ENCODE measurements around the gene TARBP2. TPM values are rescaled to one million over a fixed set of nuclear protein-coding genes. Genes with fewer than 3 reads are reported as not detected.

The TARBP2 gene
- total RNA-seq, 1 donor from 2014 or later: 32.9 TPM

- Histone ChIP-seq H3K9me3 (no peaks in the 10 kb centered on the region), H3K36me3 (peaks cover 2 to 16% of the 10 kb centered on the region in 2 donors), H3K4me3 (peak overlapping the region in 1 of 2 donors; percentile 69), H3K27ac (peak overlapping the region; percentile 94 to 98), H3K4me1 (peaks cover 31 to 49% of the 10 kb centered on the region in 2 donors), H3K27me3 (no peaks in the 10 kb centered on the region)
- intact Hi-C loops (cut with DNase I): loop anchor here (2.0 to 5.0 kb wide), 2 partner anchors 150 to 456 kb away; no protein-coding TSS in a partner anchor
- no peak for TF ChIP-seq CTCF (IDR thresholded peaks at IDR 0.05)
- DNase-seq (ENCODE audit: low spot score in 2 of 2): peak in 1 of 2 donors; percentile 61
Measured at GRCh38 chr12:53502983-53503728, 2.1 kb downstream of the TARBP2 start.

GRCh38 chr12:53504004-53504920 is 3.2 kb downstream of the TARBP2 start:
- intact Hi-C loops (cut with DNase I): loop anchor here (2.0 to 5.0 kb wide), 2 partner anchors 183 to 457 kb away; partner anchors contain the start of gene AAAS
- DNase-seq (ENCODE audit: low spot score in 2 of 2): peak in 1 of 2 donors; percentile 63

GRCh38 chr12:53505086-53505485 is 4.0 kb downstream of the TARBP2 start:
- Histone ChIP-seq H3K9me3 (no peaks in the 10 kb centered on the region), H3K36me3 (peaks cover 2 to 16% of the 10 kb centered on the region in 2 donors), H3K27ac (peak overlapping the region; percentile 94 to 98), H3K4me1 (peaks cover 28 to 48% of the 10 kb centered on the region in 2 donors), H3K4me3 (no peak overlapping the region), H3K27me3 (no peaks in the 10 kb centered on the region)
- intact Hi-C loops (cut with DNase I): loop anchor here (2.0 kb wide), 1 partner anchor 184 kb away; the partner anchor contains the start of gene AAAS
- no peak for TF ChIP-seq CTCF (IDR thresholded peaks at IDR 0.05)
- peak in 1 of 2 donors; percentile 91 for DNase-seq (ENCODE audit: low spot score in 2 of 2)

More at GRCh38 chr12:53504004-53504920, 3.2 kb downstream of the TARBP2 start:
- H3K4me1 ChIP-seq: peaks cover 31 to 48% of the 10 kb centered on the region in 2 donors
- H3K9me3 ChIP-seq: no peaks in the 10 kb centered on the region
- no peak overlapping the region for H3K4me3 ChIP-seq
- no peak for TF ChIP-seq CTCF (IDR thresholded peaks at IDR 0.05)
- no peaks in the 10 kb centered on the region for H3K27me3 ChIP-seq
- peaks cover 2 to 16% of the 10 kb centered on the region in 2 donors for H3K36me3 ChIP-seq
- peak overlapping the region; percentile 94 to 98 for H3K27ac ChIP-seq

- Histone ChIP-seq H3K27me3 (no peaks in the 10 kb centered on the region), H3K36me3 (peaks cover 6 to 21% of the 10 kb centered on the region in 2 donors), H3K4me1 (peaks cover 28 to 48% of the 10 kb centered on the region in 2 donors), H3K4me3 (no peak overlapping the region), H3K9me3 (no peaks in the 10 kb centered on the region), H3K27ac (peak overlapping the region; percentile 94 to 98)
- peak in 1 of 2 donors; percentile 65 for DNase-seq (ENCODE audit: low spot score in 2 of 2)
- intact Hi-C loops (cut with DNase I): loop anchor here (2.0 kb wide), 1 partner anchor 185 kb away; the partner anchor contains the start of gene AAAS
- TF ChIP-seq CTCF (IDR thresholded peaks at IDR 0.05): no peak
Measured at GRCh38 chr12:53505555-53506449, 4.7 kb downstream of the TARBP2 start.

- Histone ChIP-seq H3K4me1 (peaks cover 27 to 48% of the 10 kb centered on the region in 2 donors), H3K9me3 (no peaks in the 10 kb centered on the region), H3K36me3 (peaks cover 12 to 27% of the 10 kb centered on the region in 2 donors), H3K27me3 (no peaks in the 10 kb centered on the region), H3K27ac (peak overlapping the region; percentile 94 to 98), H3K4me3 (no peak overlapping the region)
- DNase-seq (ENCODE audit: low spot score in 2 of 2): no peak
- intact Hi-C loops (cut with DNase I): no loop called here
- no peak for TF ChIP-seq CTCF (IDR thresholded peaks at IDR 0.05)
Measured at GRCh38 chr12:53506450-53506785, 5.3 kb downstream of the TARBP2 start.
